ENCODE data around the gene COL27A1.

The COL27A1 gene

GRCh38 chr9:114155263-114155994 lies at the start of gene COL27A1:
Gene COL27A1, plus strand, starts transcription at chr9:114155537. Its CDS starts 414 bp downstream, at chr9:114155951.
- peak within 1 kb of the TSS; percentile 89 for H3K27ac Mint-ChIP-seq
- DNase-seq, result peak; percentile 89
- no peaks in the 10 kb centered on the region for H3K9me3 Mint-ChIP-seq
- H3K4me1 Mint-ChIP-seq (ENCODE audit: low read depth), result peaks cover 21% of the 10 kb centered on the region
- H3K4me3 Mint-ChIP-seq, result peak within 1 kb of the TSS; percentile 83
- peaks cover 67% of the 10 kb centered on the region for H3K27me3 Mint-ChIP-seq
- no peaks in the 10 kb centered on the region for H3K36me3 Mint-ChIP-seq (ENCODE audit: low read depth)

DNA sequence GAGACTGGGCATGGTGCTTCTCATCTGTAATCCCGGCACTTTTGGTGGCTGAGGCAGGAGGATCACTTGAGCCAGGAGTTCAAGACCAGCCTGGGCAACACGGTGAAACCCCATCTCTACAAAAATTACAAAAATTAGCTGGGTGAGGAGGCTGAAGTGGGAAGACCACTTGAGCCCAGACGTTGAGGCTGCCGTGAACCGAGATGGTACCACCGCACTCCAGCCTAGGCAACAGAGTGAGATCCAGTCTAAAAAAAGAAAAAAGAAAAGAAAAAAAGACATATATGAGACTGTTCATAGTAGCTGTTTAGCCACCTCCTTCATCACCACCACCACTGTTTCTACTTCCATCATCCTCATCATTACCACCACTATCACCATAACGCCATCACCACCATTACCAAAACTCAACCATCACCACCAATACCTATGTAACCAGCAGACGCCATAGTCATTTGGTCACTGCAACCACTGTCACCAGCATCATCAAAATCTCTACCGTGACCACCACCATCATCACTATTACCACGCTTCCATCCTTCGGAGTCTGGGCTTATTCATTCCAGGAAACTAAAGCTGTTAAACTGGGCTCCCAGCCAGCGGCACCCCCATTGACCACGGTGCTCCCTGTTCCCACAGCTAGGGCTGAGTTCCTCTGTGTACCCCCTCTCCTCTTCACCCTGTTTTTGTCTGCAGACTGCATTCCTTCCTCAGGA lies 47.9 kb upstream of the COL27A1 start:
- no peak overlapping the region for H3K4me3 Mint-ChIP-seq
- no peaks in the 10 kb centered on the region for H3K9me3 Mint-ChIP-seq
- no peak for DNase-seq
- no peaks in the 10 kb centered on the region for H3K4me1 Mint-ChIP-seq (ENCODE audit: low read depth)
- no peak overlapping the region for H3K27ac Mint-ChIP-seq
- H3K27me3 Mint-ChIP-seq, result peaks cover 6% of the 10 kb centered on the region
- H3K36me3 Mint-ChIP-seq (ENCODE audit: low read depth), result no peaks in the 10 kb centered on the region

- H3K4me3 Mint-ChIP-seq, result no peak overlapping the region
- H3K27me3 Mint-ChIP-seq, result peaks cover 8% of the 10 kb centered on the region
- H3K9me3 Mint-ChIP-seq, result no peaks in the 10 kb centered on the region
- H3K27ac Mint-ChIP-seq, result no peak overlapping the region
- DNase-seq, result peak; percentile 74
- no peaks in the 10 kb centered on the region for H3K36me3 Mint-ChIP-seq (ENCODE audit: low read depth)
- no peaks in the 10 kb centered on the region for H3K4me1 Mint-ChIP-seq (ENCODE audit: low read depth)
Measured at GRCh38 chr9:114108016-114108833, 47.1 kb upstream of the COL27A1 start.

- H3K4me3 Mint-ChIP-seq, result no peak overlapping the region
- no peaks in the 10 kb centered on the region for H3K36me3 Mint-ChIP-seq (ENCODE audit: low read depth)
- no peaks in the 10 kb centered on the region for H3K4me1 Mint-ChIP-seq (ENCODE audit: low read depth)
- DNase-seq, result no peak
- H3K9me3 Mint-ChIP-seq, result no peaks in the 10 kb centered on the region
- H3K27me3 Mint-ChIP-seq, result peaks cover 14% of the 10 kb centered on the region
- H3K27ac Mint-ChIP-seq, result no peak overlapping the region
Measured at GRCh38 chr9:114109124-114109523, 46.2 kb upstream of the COL27A1 start.

DNA sequence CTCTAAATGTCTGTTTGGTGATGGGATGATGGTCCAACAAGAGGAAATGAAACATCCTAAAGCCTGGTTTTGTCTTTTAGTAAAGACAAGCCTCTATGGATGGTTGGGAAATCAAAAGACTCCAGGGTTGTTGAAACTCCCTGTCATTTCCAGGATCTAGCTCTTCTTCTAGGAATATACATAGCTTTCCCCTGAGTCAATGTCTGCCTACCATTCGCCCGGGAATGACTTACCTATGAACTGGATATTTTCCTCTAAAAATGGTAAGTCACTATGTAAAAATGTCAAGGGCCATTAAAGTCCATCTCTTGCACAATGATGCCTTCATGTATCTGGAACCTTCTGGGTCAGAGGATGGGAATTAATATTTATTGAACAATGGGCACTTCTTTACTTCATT lies 45.2 kb upstream of the COL27A1 start:
- no peak overlapping the region for H3K4me3 Mint-ChIP-seq
- peaks cover 15% of the 10 kb centered on the region for H3K27me3 Mint-ChIP-seq
- H3K27ac Mint-ChIP-seq, result no peak overlapping the region
- H3K9me3 Mint-ChIP-seq, result no peaks in the 10 kb centered on the region
- H3K4me1 Mint-ChIP-seq (ENCODE audit: low read depth), result no peaks in the 10 kb centered on the region
- no peak for DNase-seq
- no peaks in the 10 kb centered on the region for H3K36me3 Mint-ChIP-seq (ENCODE audit: low read depth)

DNA sequence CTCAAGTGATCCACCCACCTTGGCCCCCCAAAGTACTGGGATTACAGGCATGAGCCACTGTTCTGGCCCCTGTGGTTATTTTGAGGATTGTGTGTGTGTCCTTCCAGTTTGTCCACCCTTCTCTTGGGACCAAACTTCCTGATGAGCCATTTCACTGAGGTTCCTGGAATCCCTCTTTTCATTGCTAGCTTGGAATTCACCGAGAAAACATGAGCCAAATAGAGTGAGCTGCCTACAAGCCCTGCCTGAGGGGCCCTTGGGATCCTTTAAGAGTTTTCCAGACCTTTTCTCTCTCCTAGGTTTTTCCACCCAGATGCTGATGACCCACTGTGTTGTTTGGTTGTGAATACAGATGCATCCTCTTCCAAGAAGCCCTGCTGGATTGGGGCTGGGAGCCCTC lies 43.0 kb upstream of the COL27A1 start:
- DNase-seq, result no peak
- H3K27ac Mint-ChIP-seq, result no peak overlapping the region

GRCh38 chr9:114112778-114113584 lies 42.4 kb upstream of the COL27A1 start:
- no peak for DNase-seq
- no peaks in the 10 kb centered on the region for H3K36me3 Mint-ChIP-seq (ENCODE audit: low read depth)
- no peaks in the 10 kb centered on the region for H3K9me3 Mint-ChIP-seq
- H3K4me3 Mint-ChIP-seq, result no peak overlapping the region
- H3K4me1 Mint-ChIP-seq (ENCODE audit: low read depth), result no peaks in the 10 kb centered on the region
- peaks cover 31% of the 10 kb centered on the region for H3K27me3 Mint-ChIP-seq
- H3K27ac Mint-ChIP-seq, result no peak overlapping the region

More for the DNA sequence above, 43.0 kb upstream of the COL27A1 start:
- H3K9me3 Mint-ChIP-seq, result no peaks in the 10 kb centered on the region
- no peak overlapping the region for H3K4me3 Mint-ChIP-seq
- H3K27me3 Mint-ChIP-seq, result peaks cover 24% of the 10 kb centered on the region
- H3K36me3 Mint-ChIP-seq (ENCODE audit: low read depth), result no peaks in the 10 kb centered on the region
- H3K4me1 Mint-ChIP-seq (ENCODE audit: low read depth), result no peaks in the 10 kb centered on the region

DNA sequence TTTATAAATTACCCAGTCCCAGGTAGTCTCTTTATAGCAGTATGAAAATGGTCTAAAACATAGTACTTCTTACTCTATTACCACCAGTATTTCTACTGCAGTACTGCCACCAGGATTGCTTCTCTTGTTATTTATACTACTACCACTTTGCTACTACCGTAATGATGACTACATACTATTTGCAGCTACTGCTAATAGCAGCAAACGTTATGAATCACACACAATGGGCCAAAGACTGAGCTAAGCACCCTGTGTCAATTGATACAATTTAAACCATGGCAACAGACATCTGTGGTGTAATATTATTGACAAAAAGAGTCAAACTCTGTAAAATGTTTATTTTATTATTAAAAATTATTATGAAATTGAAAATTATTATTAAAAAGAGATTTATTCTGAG lies 41.0 kb upstream of the COL27A1 start:
- DNase-seq, result no peak
- H3K36me3 Mint-ChIP-seq (ENCODE audit: low read depth), result no peaks in the 10 kb centered on the region
- no peak overlapping the region for H3K27ac Mint-ChIP-seq
- H3K27me3 Mint-ChIP-seq, result peaks cover 35% of the 10 kb centered on the region
- H3K4me3 Mint-ChIP-seq, result no peak overlapping the region
- no peaks in the 10 kb centered on the region for H3K9me3 Mint-ChIP-seq
- H3K4me1 Mint-ChIP-seq (ENCODE audit: low read depth), result no peaks in the 10 kb centered on the region

DNA sequence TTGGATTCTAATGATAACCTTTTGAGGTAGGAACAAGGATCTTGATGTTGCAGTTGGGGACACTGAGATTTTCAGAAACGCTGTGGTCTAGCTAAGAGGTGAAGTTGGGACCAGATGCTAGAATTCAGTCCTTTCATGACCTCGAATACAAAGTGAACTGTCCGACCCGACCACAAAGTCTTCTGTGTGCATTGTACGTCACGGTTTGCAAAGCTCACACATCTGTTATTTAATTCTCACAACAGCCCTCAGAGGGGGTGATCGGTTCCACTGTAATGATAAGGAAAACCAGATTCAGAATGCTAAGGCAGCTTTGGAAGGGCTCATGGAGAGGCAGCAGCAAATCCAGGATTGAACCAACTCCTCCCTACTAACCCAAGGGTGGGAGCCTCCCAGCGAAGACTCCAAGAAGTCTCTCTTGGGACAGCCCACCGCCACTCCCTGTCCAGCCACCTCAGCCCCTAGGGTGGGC lies 39.6 kb upstream of the COL27A1 start:
- Mint-ChIP-seq H3K4me3 (no peak overlapping the region), H3K27ac (no peak overlapping the region), H3K27me3 (peaks cover 37% of the 10 kb centered on the region), H3K4me1 (ENCODE audit: low read depth) (no peaks in the 10 kb centered on the region), H3K9me3 (no peaks in the 10 kb centered on the region), H3K36me3 (ENCODE audit: low read depth) (no peaks in the 10 kb centered on the region)
- DNase-seq, result no peak

- H3K27ac Mint-ChIP-seq, result no peak overlapping the region
- H3K27me3 Mint-ChIP-seq, result peaks cover 38% of the 10 kb centered on the region
- DNase-seq, result no peak
- no peaks in the 10 kb centered on the region for H3K9me3 Mint-ChIP-seq
- no peaks in the 10 kb centered on the region for H3K4me1 Mint-ChIP-seq (ENCODE audit: low read depth)
- no peaks in the 10 kb centered on the region for H3K36me3 Mint-ChIP-seq (ENCODE audit: low read depth)
- no peak overlapping the region for H3K4me3 Mint-ChIP-seq
Measured at GRCh38 chr9:114116126-114116747, 39.1 kb upstream of the COL27A1 start.

GRCh38 chr9:114117614-114117995 lies 37.7 kb upstream of the COL27A1 start:
- Mint-ChIP-seq H3K4me3 (no peak overlapping the region), H3K4me1 (ENCODE audit: low read depth) (no peaks in the 10 kb centered on the region), H3K36me3 (ENCODE audit: low read depth) (no peaks in the 10 kb centered on the region), H3K27ac (no peak overlapping the region), H3K27me3 (peaks cover 36% of the 10 kb centered on the region), H3K9me3 (no peaks in the 10 kb centered on the region)
- DNase-seq, result no peak

GRCh38 chr9:114117996-114118830 lies 37.1 kb upstream of the COL27A1 start:
- Mint-ChIP-seq H3K4me1 (ENCODE audit: low read depth) (no peaks in the 10 kb centered on the region), H3K9me3 (no peaks in the 10 kb centered on the region), H3K4me3 (no peak overlapping the region), H3K36me3 (ENCODE audit: low read depth) (no peaks in the 10 kb centered on the region), H3K27me3 (peaks cover 30% of the 10 kb centered on the region), H3K27ac (no peak overlapping the region)
- no peak for DNase-seq
